GM12892 (cell line): Measurements from ENCODE around the gene CDKAL1.

Experiments
- POLR2A ChIP-seq: IDR thresholded peaks from 2 replicates; pipeline ENCODE4 v1.6.1; 2011; ENCODE audit warnings: low read depth, low read length, control low read depth
- POLR2AphosphoS5 ChIP-seq: IDR thresholded peaks from 2 replicates; pipeline ENCODE4 v1.6.1; 2011; ENCODE audit warnings: low read depth, low read length, control low read depth

DNA sequence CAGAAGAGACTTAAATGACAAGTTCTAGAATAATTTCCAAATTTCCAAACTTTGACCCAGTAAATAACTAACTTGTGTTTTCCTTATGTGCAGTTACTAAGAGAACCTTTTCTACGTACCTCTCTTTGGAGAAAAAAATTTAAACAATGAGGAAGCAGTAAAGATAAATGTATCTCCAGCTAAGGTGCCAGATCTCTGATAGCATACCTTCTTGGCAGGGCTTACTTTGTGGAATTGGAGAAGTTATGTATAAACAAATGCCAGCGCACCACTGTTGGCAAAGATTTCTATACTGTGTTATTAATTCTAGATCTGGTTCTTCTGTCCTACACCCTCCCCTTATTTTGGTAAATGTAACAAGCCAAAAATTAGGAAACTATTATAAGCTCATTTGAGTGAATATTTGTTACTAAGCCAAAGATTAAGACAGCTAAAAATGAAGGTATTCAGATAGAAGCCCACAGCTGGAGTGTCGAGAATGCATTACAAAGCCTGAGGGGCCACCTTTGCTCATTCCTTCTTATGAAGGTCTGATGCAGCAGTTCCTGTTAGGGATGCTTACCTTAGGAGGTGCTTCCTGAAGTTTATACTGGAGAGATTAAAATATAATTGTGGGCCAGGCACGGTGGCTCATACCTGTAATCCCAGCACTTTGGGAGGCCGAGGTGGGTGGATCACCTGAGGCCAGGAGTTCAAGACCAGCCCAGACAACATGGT is 686.2 kb downstream of the CDKAL1 start:
- TF ChIP-seq POLR2AphosphoS5, result no peak
- TF ChIP-seq POLR2A, result no peak
